Prostate gland (tissue), 2 donors: ENCODE results near the gene PCK1.

Experiments
- POLR2A ChIP-seq: fragments of 450-650 bp; IDR thresholded peaks from one replicate; pipeline ENCODE4 v1.6.1; 2016; ENCODE audit warnings: antibody characterized with exemption, mild to moderate bottlenecking
- TF ChIP-seq, protein P1 (sequence below), 4 experiments: fragments of 200-600 bp in 2 of 4; fragments of 450-650 bp in 2 of 4; sonication (generic) in 2 of 4; IDR thresholded peaks; 1 replicate in 3 of 4; 2 replicates in 1 of 4; pipeline ENCODE4 v1.5.1; 2016 to 2019; ENCODE audit warnings: antibody characterized with exemption in 4 of 4, mild to moderate bottlenecking in 2 of 4, moderate library complexity in 2 of 4

DNA sequence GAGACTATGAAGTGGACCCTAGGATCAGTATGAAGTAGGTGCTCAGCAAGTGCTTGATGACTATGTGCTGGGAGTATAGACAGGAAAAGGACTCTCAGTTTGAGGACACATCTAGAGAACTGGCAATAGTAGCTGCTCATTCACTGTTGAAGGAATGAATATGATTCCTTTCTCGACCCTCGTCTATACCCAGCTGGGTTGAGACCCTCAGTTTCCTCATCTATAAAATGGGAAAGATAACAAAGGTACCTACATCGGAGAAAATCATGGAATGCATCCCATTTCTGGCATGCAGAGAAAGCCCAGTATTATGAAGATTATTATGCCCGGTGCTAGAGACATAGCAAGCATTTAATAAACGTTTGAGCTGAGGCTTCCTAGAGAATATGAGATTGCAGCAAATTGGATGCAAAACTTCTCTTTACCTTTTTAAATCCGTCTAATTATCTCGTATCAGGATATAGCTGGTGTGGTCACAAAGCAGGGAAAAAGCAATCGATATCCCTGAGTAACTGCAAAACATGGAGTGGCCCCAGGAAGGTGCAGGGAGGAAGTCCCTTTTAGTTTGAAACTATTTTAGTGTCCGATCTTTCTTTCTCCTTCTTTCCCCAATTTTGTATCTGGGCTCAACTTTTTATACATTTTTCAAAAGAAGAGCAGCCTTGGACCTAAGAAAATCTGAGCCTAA lies 2.8 kb upstream of the PCK1 start:
- TF ChIP-seq, protein P1, sequence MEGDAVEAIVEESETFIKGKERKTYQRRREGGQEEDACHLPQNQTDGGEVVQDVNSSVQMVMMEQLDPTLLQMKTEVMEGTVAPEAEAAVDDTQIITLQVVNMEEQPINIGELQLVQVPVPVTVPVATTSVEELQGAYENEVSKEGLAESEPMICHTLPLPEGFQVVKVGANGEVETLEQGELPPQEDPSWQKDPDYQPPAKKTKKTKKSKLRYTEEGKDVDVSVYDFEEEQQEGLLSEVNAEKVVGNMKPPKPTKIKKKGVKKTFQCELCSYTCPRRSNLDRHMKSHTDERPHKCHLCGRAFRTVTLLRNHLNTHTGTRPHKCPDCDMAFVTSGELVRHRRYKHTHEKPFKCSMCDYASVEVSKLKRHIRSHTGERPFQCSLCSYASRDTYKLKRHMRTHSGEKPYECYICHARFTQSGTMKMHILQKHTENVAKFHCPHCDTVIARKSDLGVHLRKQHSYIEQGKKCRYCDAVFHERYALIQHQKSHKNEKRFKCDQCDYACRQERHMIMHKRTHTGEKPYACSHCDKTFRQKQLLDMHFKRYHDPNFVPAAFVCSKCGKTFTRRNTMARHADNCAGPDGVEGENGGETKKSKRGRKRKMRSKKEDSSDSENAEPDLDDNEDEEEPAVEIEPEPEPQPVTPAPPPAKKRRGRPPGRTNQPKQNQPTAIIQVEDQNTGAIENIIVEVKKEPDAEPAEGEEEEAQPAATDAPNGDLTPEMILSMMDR (IDR thresholded peaks at IDR 0.05): no peak
- TF ChIP-seq POLR2A: no peak
